ENCODE results near the gene MAP1LC3B2.

DNA sequence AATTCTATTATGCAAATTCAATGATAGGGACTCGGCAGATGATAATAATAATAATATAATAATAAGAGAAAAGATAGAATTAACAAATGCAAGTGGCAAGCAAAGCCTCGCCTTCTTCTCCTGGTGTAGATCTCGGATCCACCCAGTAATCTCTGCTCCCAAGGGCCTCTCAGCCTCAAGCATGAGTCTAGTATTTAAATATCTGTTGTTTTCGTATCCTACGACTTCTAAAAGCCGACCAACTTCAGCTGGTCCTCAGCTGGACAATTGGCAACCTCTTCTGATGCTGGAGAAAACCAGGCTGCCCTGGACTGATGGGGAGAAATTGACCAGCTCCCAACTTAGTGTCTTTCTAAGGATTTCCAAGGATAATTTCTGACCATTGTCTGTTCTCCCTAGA, 14.0 kb upstream of the MAP1LC3B2 start:
- TF ChIP-seq, protein P1, sequence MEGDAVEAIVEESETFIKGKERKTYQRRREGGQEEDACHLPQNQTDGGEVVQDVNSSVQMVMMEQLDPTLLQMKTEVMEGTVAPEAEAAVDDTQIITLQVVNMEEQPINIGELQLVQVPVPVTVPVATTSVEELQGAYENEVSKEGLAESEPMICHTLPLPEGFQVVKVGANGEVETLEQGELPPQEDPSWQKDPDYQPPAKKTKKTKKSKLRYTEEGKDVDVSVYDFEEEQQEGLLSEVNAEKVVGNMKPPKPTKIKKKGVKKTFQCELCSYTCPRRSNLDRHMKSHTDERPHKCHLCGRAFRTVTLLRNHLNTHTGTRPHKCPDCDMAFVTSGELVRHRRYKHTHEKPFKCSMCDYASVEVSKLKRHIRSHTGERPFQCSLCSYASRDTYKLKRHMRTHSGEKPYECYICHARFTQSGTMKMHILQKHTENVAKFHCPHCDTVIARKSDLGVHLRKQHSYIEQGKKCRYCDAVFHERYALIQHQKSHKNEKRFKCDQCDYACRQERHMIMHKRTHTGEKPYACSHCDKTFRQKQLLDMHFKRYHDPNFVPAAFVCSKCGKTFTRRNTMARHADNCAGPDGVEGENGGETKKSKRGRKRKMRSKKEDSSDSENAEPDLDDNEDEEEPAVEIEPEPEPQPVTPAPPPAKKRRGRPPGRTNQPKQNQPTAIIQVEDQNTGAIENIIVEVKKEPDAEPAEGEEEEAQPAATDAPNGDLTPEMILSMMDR (IDR thresholded peaks at IDR 0.05; ENCODE audit: low read depth, low read length): no peak
- TF ChIP-seq POLR2A (IDR thresholded peaks at IDR 0.05; ENCODE audit: extremely low read depth, insufficient read length): no peak
- TF ChIP-seq, protein P2, sequence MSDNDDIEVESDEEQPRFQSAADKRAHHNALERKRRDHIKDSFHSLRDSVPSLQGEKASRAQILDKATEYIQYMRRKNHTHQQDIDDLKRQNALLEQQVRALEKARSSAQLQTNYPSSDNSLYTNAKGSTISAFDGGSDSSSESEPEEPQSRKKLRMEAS (IDR thresholded peaks at IDR 0.05; ENCODE audit: low read depth, low read length): no peak
- no peak for TF ChIP-seq MYC (IDR thresholded peaks at IDR 0.05; ENCODE audit: low read depth, low read length)
